Spleen (tissue), 11 donors: ENCODE results near the gene ANKRD12. TPM values are rescaled to one million over a fixed set of nuclear protein-coding genes. Genes with fewer than 3 reads are reported as not detected.

ENCODE experiments used
- DNase-seq: peaks from one replicate; pipeline ENCODE4 v3.0.0-alpha.2; 2020
- H3K27ac ChIP-seq, 8 donors: fragments of 200-600 bp; sonication (generic) in 7 of 8; 1 replicate in 4 of 8; 2 replicates in 4 of 8; pipeline versions ENCODE4 v1.5.0 to v1.8.0; 2016 to 2021; ENCODE audit warnings: inconsistent platforms in 4 of 8, mild to moderate bottlenecking in 4 of 8, moderate library complexity in 1 of 8
- H3K27me3 ChIP-seq, 7 donors: fragments of 200-600 bp; sonication (generic) in 6 of 7; replicated peaks in 1 of 7; 1 replicate in 4 of 7; 2 replicates in 3 of 7; pipeline versions ENCODE4 v1.5.0 to v1.8.0; 2016 to 2021; ENCODE audit warnings: inconsistent platforms in 3 of 7, mild to moderate bottlenecking in 1 of 7
- H3K36me3 ChIP-seq, 6 donors: fragments of 200-600 bp; sonication (generic) in 5 of 6; 1 replicate in 4 of 6; 2 replicates in 2 of 6; pipeline versions ENCODE4 v1.5.0 to v1.8.0; 2016 to 2021; ENCODE audit warnings: inconsistent platforms in 2 of 6
- H3K4me1 ChIP-seq, 6 donors: fragments of 200-600 bp; sonication (generic) in 5 of 6; 1 replicate in 3 of 6; 2 replicates in 3 of 6; pipeline versions ENCODE4 v1.5.0 to v1.8.0; 2016 to 2021; ENCODE audit warnings: inconsistent platforms in 3 of 6
- H3K4me3 ChIP-seq, 8 donors: fragments of 200-600 bp; sonication (generic) in 7 of 8; 1 replicate in 4 of 8; 2 replicates in 4 of 8; pipeline versions ENCODE4 v1.5.0 to v1.8.0; 2016 to 2021; ENCODE audit warnings: inconsistent platforms in 4 of 8, mild to moderate bottlenecking in 4 of 8, moderate library complexity in 2 of 8
- H3K9me3 ChIP-seq, 8 donors: fragments of 200-600 bp; sonication (generic) in 7 of 8; 1 replicate in 4 of 8; 2 replicates in 4 of 8; pipeline versions ENCODE4 v1.5.0 to v1.8.0; 2016 to 2021; ENCODE audit warnings: inconsistent platforms in 4 of 8
- POLR2A ChIP-seq, 3 donors: fragments of 450-650 bp; IDR thresholded peaks; one replicate each; pipeline ENCODE4 v1.5.1; 2017; ENCODE audit warnings: antibody characterized with exemption in 3 of 3, mild to moderate bottlenecking in 1 of 3
- POLR2AphosphoS5 ChIP-seq, 3 donors: sonication (generic); formaldehyde crosslinking; IDR thresholded peaks; one replicate each; pipeline ENCODE4 v1.5.1; 2017; ENCODE audit warnings: antibody characterized with exemption in 3 of 3
- WGBS, 5 donors: extraction: QIAGEN DNeasy Blood & Tissue Kit in 3 of 5; methylation state at CpG; one replicate each; pipeline versions ENCODE4 v1.1.5 to v1.1.7; 2013 to 2018; 5-methylcytosine and 5-hydroxymethylcytosine counted together
- intact Hi-C: fragments of 100-400 bp; cut with DNase I; formaldehyde crosslinking; loops from one replicate; pipeline ENCODE4 v1.15.0; 2023; ENCODE audit warnings: low total_unique reads
- polyA plus RNA-seq, 3 donors: library from polyadenylated mRNA; stranded (reverse); fragments of 200-250 nt; gene quantifications; one replicate each; pipeline ENCODE4 v1.2.1, GENCODE V29; 2013
- total RNA-seq, 7 donors: library from RNA; depleted of rRNA in 3 of 7; stranded (reverse); fragments of >200 nt in 3 of 7; fragmentation: NEBNext Ultra II Directional in 4 of 7; extraction: Animal tissue kit (Norgen Biotek cat#: 25700) in 4 of 7; gene quantifications; one replicate each; pipeline versions ENCODE4 v1.1.0 to v1.2.1, GENCODE V29; 2016 to 2021
- TF ChIP-seq, protein P1 (sequence below), 11 experiments: fragments of 200-600 bp in 7 of 11; fragments of 450-650 bp in 4 of 11; sonication (generic) in 4 of 11; IDR thresholded peaks in 8 of 11; conservative IDR thresholded peaks in 3 of 11; 1 replicate in 7 of 11; 2 replicates in 4 of 11; pipeline versions ENCODE4 v1.4.0 to v1.8.0; 2016 to 2021; ENCODE audit warnings: antibody characterized with exemption in 11 of 11, inconsistent platforms in 4 of 11, mild to moderate bottlenecking in 1 of 11
- donor health status: healthy with polysubstance abuse.
- donor health status: DM: no; HTN: no; CAD: no; lungs with moderate emphysema.
- donor health status: DM: no; HTN: no; CAD: no.
- donor health status: Bipolar disorder and iron deficiency.
- donor health status: healthy.
- donor health status: DM: no; HTN: no; CAD: no.
- donor health status: DM: yes; HTN: yes; CAD: no.

ANKRD12 gene
- total and polyA plus RNA-seq, 10 donors: 7.6 to 122 (median 84.4) TPM

GRCh38 chr18:9296233-9297006, 159.8 kb downstream of the ANKRD12 start:
- H3K36me3 ChIP-seq: no peaks in the 10 kb centered on the region
- intact Hi-C loops: no loop called here
- TF ChIP-seq POLR2A (IDR thresholded peaks at IDR 0.05): no peak
- TF ChIP-seq, protein P1, sequence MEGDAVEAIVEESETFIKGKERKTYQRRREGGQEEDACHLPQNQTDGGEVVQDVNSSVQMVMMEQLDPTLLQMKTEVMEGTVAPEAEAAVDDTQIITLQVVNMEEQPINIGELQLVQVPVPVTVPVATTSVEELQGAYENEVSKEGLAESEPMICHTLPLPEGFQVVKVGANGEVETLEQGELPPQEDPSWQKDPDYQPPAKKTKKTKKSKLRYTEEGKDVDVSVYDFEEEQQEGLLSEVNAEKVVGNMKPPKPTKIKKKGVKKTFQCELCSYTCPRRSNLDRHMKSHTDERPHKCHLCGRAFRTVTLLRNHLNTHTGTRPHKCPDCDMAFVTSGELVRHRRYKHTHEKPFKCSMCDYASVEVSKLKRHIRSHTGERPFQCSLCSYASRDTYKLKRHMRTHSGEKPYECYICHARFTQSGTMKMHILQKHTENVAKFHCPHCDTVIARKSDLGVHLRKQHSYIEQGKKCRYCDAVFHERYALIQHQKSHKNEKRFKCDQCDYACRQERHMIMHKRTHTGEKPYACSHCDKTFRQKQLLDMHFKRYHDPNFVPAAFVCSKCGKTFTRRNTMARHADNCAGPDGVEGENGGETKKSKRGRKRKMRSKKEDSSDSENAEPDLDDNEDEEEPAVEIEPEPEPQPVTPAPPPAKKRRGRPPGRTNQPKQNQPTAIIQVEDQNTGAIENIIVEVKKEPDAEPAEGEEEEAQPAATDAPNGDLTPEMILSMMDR (IDR thresholded peaks at IDR 0.05 in 8 of 11, conservative IDR thresholded peaks at IDR 0.05 in 3 of 11): no peak
- TF ChIP-seq POLR2AphosphoS5 (IDR thresholded peaks at IDR 0.05): no peak
- 92 to 96% (median 94%) methylated on average over 9 to 15 of the region's 15 CpGs for WGBS, 5 donors
- H3K9me3 ChIP-seq: peaks cover 0 to 67% (median 51%) of the 10 kb centered on the region in 8 donors
- no peak overlapping the region for H3K4me3 ChIP-seq
- no peaks in the 10 kb centered on the region for H3K27me3 ChIP-seq
- no peaks in the 10 kb centered on the region for H3K4me1 ChIP-seq
- DNase-seq: no peak
- H3K27ac ChIP-seq: no peak overlapping the region

GRCh38 chr18:9297007-9297393, 160.4 kb downstream of the ANKRD12 start:
- no peaks in the 10 kb centered on the region for H3K36me3 ChIP-seq
- H3K27me3 ChIP-seq: no peaks in the 10 kb centered on the region
- 91 to 98% (median 97%) methylated on average over 6 to 24 of the region's 24 CpGs for WGBS, 5 donors
- H3K27ac ChIP-seq: no peak overlapping the region
- H3K4me1 ChIP-seq: no peaks in the 10 kb centered on the region
- peaks cover 0 to 68% (median 53%) of the 10 kb centered on the region in 8 donors for H3K9me3 ChIP-seq
- no peak for DNase-seq
- TF ChIP-seq POLR2A (IDR thresholded peaks at IDR 0.05) (no peak), POLR2AphosphoS5 (IDR thresholded peaks at IDR 0.05) (no peak)
- TF ChIP-seq, protein P1 (IDR thresholded peaks at IDR 0.05 in 8 of 11, conservative IDR thresholded peaks at IDR 0.05 in 3 of 11): no peak
- intact Hi-C loops: no loop called here
- H3K4me3 ChIP-seq: no peak overlapping the region

DNA sequence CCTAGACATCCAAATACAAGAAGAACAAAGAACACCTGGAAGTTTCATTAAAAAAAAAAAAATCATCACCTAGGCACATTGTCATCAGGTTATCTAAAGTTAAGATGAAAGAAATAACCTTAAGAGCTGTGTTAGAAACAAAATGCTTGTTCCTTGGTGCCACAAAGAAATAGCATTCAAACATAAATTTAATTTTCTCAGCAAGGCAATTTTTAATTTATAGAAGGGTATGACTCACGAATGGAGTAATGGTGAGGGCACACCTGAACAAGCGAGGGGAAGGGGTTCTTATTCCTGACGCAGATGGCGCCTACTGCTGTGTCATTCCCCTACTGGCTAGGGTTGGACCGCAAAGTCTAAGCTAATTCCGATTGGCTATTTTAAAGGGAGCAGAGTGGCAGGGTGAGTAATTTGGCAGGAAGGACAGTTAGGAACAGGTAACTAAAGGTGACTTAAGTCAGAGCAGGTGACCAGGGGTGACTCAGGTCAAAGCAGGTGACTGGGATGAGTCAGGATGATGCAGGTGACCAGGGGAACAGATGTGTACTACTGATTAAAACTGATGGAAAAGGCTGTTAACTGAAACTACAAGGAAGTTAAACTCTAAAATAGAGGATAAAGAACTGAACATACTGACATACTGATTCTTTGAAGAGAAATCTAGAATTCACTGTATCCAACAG, 167.9 kb downstream of the ANKRD12 start:
- H3K36me3 ChIP-seq: no peaks in the 10 kb centered on the region
- intact Hi-C loops: no loop called here
- H3K27ac ChIP-seq: no peak overlapping the region
- no peaks in the 10 kb centered on the region for H3K27me3 ChIP-seq
- WGBS, 5 donors: 88 to 97% (median 95%) methylated on average over 6 of the region's 6 CpGs
- DNase-seq: no peak
- no peaks in the 10 kb centered on the region for H3K4me1 ChIP-seq
- H3K4me3 ChIP-seq: no peak overlapping the region
- TF ChIP-seq, protein P1 (IDR thresholded peaks at IDR 0.05 in 8 of 11, conservative IDR thresholded peaks at IDR 0.05 in 3 of 11): no peak
- TF ChIP-seq POLR2AphosphoS5 (IDR thresholded peaks at IDR 0.05): no peak
- H3K9me3 ChIP-seq: peaks cover 0 to 48% (median 43%) of the 10 kb centered on the region in 8 donors

GRCh38 chr18:9319333-9319732, 182.8 kb downstream of the ANKRD12 start:
- Histone ChIP-seq H3K27ac (no peak overlapping the region), H3K9me3 (peaks cover 0 to 14% (median 4%) of the 10 kb centered on the region in 8 donors), H3K27me3 (no peaks in the 10 kb centered on the region), H3K4me3 (no peak overlapping the region), H3K4me1 (no peaks in the 10 kb centered on the region), H3K36me3 (no peaks in the 10 kb centered on the region)
- TF ChIP-seq POLR2AphosphoS5 (IDR thresholded peaks at IDR 0.05) (no peak), POLR2A (IDR thresholded peaks at IDR 0.05) (no peak)
- TF ChIP-seq, protein P1 (IDR thresholded peaks at IDR 0.05 in 8 of 11, conservative IDR thresholded peaks at IDR 0.05 in 3 of 11): no peak
- 70 to 89% (median 82%) methylated on average over 1 of the region's 1 CpG for WGBS, 5 donors
- no peak for DNase-seq
- intact Hi-C loops: no loop called here
